ENCODE data around the gene LTC4S. TPM values are rescaled to one million over a fixed set of nuclear protein-coding genes. Genes with fewer than 3 reads are reported as not detected.

The LTC4S gene
- total RNA-seq, 1 donor from 2014 or later, result 5.5 TPM

DNA sequence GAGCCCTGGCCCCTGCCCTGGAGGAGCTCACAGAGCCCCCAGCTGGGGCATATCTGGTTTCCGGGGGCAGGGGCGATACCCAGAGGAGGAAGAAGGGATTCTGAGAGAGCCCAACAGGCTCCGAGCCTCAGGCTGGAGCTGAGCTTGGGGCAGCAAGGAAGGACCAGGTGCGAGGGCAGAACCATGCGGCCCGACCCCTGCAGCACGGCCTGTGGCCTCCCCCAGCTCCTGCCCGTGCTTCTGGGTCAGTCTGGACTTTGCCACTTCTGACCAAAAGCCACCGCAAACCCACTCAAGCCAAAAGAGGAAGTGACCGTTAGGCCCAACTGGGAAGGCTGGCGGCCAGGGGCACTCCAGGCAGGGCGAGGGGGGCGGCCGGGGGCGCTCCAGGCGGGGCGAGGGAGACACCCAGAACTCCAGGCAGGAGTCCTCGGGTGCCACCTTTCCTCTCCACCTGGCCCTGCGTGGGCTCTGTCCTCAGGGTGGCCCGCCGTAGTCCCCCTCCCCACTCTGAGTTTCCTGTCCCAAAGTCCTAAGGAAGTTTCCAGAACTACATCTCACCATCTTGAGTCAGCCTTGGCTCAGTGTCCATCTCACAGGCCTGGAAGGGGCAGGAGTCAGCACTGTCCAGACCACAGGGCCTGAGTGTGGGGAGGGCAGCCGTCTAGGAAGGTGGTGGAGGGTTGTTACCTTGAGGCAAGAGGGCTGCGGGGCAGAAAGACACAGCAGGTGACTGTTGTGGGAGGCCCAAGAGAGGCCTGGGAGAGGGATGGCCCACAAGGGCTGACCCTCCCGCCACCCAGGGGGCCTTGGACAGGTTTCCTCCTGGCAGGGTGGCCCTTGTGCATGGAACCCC, 946 bp upstream of the LTC4S start:
- TF ChIP-seq, protein P1, sequence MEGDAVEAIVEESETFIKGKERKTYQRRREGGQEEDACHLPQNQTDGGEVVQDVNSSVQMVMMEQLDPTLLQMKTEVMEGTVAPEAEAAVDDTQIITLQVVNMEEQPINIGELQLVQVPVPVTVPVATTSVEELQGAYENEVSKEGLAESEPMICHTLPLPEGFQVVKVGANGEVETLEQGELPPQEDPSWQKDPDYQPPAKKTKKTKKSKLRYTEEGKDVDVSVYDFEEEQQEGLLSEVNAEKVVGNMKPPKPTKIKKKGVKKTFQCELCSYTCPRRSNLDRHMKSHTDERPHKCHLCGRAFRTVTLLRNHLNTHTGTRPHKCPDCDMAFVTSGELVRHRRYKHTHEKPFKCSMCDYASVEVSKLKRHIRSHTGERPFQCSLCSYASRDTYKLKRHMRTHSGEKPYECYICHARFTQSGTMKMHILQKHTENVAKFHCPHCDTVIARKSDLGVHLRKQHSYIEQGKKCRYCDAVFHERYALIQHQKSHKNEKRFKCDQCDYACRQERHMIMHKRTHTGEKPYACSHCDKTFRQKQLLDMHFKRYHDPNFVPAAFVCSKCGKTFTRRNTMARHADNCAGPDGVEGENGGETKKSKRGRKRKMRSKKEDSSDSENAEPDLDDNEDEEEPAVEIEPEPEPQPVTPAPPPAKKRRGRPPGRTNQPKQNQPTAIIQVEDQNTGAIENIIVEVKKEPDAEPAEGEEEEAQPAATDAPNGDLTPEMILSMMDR (IDR thresholded peaks at IDR 0.05; ENCODE audit: unreplicated experiment), result no peak
- H3K36me3 Mint-ChIP-seq (ENCODE audit: insufficient read depth), result peaks cover 9% of the 10 kb centered on the region
- DNase-seq (ENCODE audit: low spot score, unreplicated experiment), result no peak
- H3K9me3 Mint-ChIP-seq (ENCODE audit: low read depth), result peaks cover 3% of the 10 kb centered on the region
- no peaks in the 10 kb centered on the region for H3K27me3 Mint-ChIP-seq
- no peaks in the 10 kb centered on the region for H3K4me1 Mint-ChIP-seq (ENCODE audit: low read depth)
- H3K27ac Mint-ChIP-seq, result no peak overlapping the region
- no peak overlapping the region for H3K4me3 Mint-ChIP-seq (ENCODE audit: low read depth)

DNA sequence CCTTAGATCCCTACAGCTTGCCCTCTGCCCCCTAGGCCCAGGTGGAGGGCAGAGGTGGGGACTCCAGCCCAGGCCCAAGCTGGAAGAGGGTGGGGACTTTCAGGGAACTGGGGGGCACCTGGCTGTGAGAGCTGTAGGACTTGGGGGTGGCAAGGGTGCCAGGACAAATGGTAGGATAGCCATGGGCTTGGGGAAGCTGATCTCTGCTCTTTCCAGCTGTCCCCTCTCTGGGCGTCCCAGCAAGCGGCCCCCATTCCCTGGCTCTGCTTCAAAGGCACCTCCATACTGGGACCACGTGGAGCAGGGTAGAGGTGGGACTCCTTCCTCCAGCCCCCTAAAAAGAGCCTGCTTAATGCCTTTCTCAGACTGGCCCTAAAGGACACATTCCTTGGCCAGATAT, 385 bp downstream of the LTC4S start:
- H3K4me1 Mint-ChIP-seq (ENCODE audit: low read depth), result no peaks in the 10 kb centered on the region
- peak overlapping the region; percentile 10 for H3K27ac Mint-ChIP-seq
- no peak for DNase-seq (ENCODE audit: low spot score, unreplicated experiment)
- no peaks in the 10 kb centered on the region for H3K27me3 Mint-ChIP-seq
- H3K4me3 Mint-ChIP-seq (ENCODE audit: low read depth), result no peak overlapping the region
- TF ChIP-seq, protein P1 (IDR thresholded peaks at IDR 0.05; ENCODE audit: unreplicated experiment), result no peak
- peaks cover 3% of the 10 kb centered on the region for H3K9me3 Mint-ChIP-seq (ENCODE audit: low read depth)
- peaks cover 8% of the 10 kb centered on the region for H3K36me3 Mint-ChIP-seq (ENCODE audit: insufficient read depth)

DNA sequence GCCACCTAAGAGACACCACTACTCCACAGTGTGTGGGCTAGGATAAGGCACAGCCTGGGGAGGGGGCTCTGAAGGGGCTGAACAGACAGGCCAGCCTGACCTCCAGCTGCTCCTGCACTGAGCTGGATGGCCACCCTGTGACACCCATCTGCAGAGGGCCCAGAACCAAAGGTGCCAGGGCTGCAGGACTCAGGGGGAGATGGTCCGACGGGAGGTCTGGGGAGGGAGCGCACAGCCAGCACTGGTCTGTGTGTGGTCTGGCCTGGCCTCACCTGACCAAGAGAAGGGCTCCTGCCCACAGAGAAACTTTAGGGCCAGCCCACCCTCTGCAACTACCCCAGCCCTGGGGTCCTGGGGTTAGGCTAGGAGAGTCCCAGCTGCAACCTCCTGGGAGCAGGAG, 789 bp downstream of the LTC4S start:
- no peaks in the 10 kb centered on the region for H3K27me3 Mint-ChIP-seq
- no peaks in the 10 kb centered on the region for H3K4me1 Mint-ChIP-seq (ENCODE audit: low read depth)
- peak overlapping the region; percentile 81 for H3K27ac Mint-ChIP-seq
- no peak for DNase-seq (ENCODE audit: low spot score, unreplicated experiment)
- peak overlapping the region; percentile 68 for H3K4me3 Mint-ChIP-seq (ENCODE audit: low read depth)
- no peaks in the 10 kb centered on the region for H3K9me3 Mint-ChIP-seq (ENCODE audit: low read depth)
- H3K36me3 Mint-ChIP-seq (ENCODE audit: insufficient read depth), result peaks cover 9% of the 10 kb centered on the region
- TF ChIP-seq, protein P1 (IDR thresholded peaks at IDR 0.05; ENCODE audit: unreplicated experiment), result no peak

DNA sequence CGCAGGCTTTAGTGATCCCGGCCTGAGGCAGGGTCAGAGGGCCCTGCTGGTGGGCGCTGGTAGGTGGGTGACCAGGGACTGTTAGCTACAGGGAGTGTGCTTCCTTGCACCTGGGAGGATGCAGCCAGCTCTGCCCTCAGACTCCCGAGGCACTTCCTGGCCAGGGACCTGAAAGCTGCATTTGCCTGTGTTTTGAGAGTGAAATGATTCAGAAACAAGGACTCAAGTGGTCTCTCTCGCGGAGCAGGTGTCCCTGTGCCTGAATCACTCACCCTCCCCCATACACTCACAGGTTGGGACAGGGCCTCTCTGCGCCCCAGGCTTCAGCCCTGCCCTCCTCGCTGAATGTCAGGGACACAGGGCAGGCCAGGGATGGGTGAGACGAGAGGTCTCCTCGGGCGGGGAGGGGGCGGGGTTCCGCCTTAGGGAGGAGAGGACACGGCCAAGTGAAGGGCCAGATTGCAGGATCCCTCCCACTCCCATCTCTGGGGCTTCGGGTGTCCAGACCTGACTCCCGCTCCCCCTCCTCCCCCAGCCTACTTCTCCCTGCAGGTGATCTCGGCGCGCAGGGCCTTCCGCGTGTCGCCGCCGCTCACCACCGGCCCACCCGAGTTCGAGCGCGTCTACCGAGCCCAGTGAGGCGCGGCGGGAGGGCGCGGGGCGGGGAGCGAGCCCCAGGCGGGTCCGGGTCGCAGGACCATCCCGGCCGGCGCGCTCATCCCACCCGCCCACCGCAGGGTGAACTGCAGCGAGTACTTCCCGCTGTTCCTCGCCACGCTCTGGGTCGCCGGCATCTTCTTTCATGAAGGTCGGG, 1.5 kb downstream of the LTC4S start:
- H3K9me3 Mint-ChIP-seq (ENCODE audit: low read depth), result no peaks in the 10 kb centered on the region
- H3K4me3 Mint-ChIP-seq (ENCODE audit: low read depth), result peak overlapping the region; percentile 68

More for the DNA sequence above, 1.5 kb downstream of the LTC4S start:
- Mint-ChIP-seq H3K4me1 (ENCODE audit: low read depth) (no peaks in the 10 kb centered on the region), H3K27me3 (no peaks in the 10 kb centered on the region), H3K36me3 (ENCODE audit: insufficient read depth) (peaks cover 9% of the 10 kb centered on the region), H3K27ac (peak overlapping the region; percentile 81)
- DNase-seq (ENCODE audit: low spot score, unreplicated experiment), result no peak
- TF ChIP-seq, protein P1 (IDR thresholded peaks at IDR 0.05; ENCODE audit: unreplicated experiment), result no peak

Data from progenitor cell of endocrine pancreas (in vitro differentiated cells).